ENCODE data around the gene ABI3BP.
"Not testable (repeated sequence)": the region's sequence is repeated elsewhere in the genome, so short reads cannot be mapped to it uniquely, and the experiment has no call there.

ABI3BP gene
- 0 to 0.11 (median 0) reads per million in 9 experiments for total RNA-seq

DNA sequence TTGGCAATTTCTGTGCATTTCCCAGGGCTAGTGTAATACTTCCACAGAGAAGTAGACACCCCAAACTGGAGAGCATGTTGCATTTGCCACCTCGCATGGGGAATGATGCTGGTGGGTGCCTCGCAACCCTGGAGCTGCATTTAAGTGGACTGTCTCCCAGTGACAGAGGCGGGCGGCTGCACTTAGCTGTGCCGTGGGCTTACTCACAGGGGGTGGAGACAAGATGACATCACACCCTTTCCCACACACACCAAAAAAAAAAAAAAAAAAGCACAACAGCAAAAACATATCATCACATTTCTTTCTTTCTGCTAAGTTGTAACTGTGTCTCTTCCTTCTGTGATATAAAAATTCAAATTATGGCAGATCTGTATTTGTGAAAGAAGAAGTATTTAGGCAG, at the start of gene ABI3BP:
Gene ABI3BP, minus strand, starts transcription at position 113 of the 400 bp plus-strand sequence. Its CDS starts 37 bp downstream, at position 76.
- Mint-ChIP-seq H3K27ac (no peak within 1 kb of the TSS), H3K27me3 (no peaks in the 10 kb centered on the region), H3K4me3 (no peak within 1 kb of the TSS), H3K9me3 (no peaks in the 10 kb centered on the region), H3K4me1 (ENCODE audit: low read depth in 2 of 2) (no peaks in the 10 kb centered on the region), H3K36me3 (ENCODE audit: insufficient read depth) (no peaks in the 10 kb centered on the region)
- ATAC-seq (replicated peaks), result no peak
- DNase-seq, result no peak

GRCh38 chr3:101039285-101039684, 46.1 kb upstream of the ABI3BP start:
- Mint-ChIP-seq H3K4me1 (ENCODE audit: low read depth in 2 of 2) (peaks cover 0 to 2% of the 10 kb centered on the region in 2 donors), H3K9me3 (peaks cover 0 to under 1% of the 10 kb centered on the region in 2 donors), H3K27me3 (peaks cover 0 to 2% of the 10 kb centered on the region in 2 donors), H3K27ac (no peak overlapping the region), H3K36me3 (ENCODE audit: insufficient read depth) (no peaks in the 10 kb centered on the region), H3K4me3 (no peak overlapping the region)
- DNase-seq (no peak), ATAC-seq (replicated peaks) (no peak)

- DNase-seq (no peak), ATAC-seq (replicated peaks) (no peak)
- H3K27ac Mint-ChIP-seq, result no peak overlapping the region
- H3K9me3 Mint-ChIP-seq, result no peaks in the 10 kb centered on the region
- H3K4me1 Mint-ChIP-seq (ENCODE audit: low read depth in 2 of 2), result peaks cover 0 to 2% of the 10 kb centered on the region in 2 donors
- no peaks in the 10 kb centered on the region for H3K36me3 Mint-ChIP-seq (ENCODE audit: insufficient read depth)
- H3K4me3 Mint-ChIP-seq, result no peak overlapping the region
- no peaks in the 10 kb centered on the region for H3K27me3 Mint-ChIP-seq
These were observed 45.7 kb upstream of the ABI3BP start for GRCh38 chr3:101038880-101039279.

DNA sequence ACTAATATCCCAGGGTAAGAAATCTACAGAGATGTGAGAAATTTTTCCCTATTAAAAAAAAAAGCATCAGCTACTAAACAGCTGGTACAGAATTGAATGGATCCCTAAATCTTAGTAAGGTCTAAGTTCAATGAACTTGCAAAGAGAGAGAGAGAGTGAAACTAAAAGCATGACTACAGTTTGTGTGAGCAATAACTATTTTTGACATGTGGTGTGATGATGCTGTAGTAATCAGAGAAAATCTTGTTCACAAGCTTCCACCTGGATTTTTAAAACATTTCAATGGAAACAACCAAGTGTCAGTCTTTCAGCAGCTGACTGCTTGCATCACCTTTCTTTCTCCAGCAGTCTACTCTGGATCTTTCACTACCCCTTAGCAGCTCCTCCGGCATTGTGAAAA, 45.2 kb upstream of the ABI3BP start:
- H3K27me3 Mint-ChIP-seq, result no peaks in the 10 kb centered on the region
- H3K36me3 Mint-ChIP-seq (ENCODE audit: insufficient read depth), result no peaks in the 10 kb centered on the region
- DNase-seq (no peak), ATAC-seq (replicated peaks) (no peak)
- no peaks in the 10 kb centered on the region for H3K9me3 Mint-ChIP-seq
- H3K4me1 Mint-ChIP-seq (ENCODE audit: low read depth in 2 of 2), result peaks cover 0 to 2% of the 10 kb centered on the region in 2 donors
- no peak overlapping the region for H3K4me3 Mint-ChIP-seq
- no peak overlapping the region for H3K27ac Mint-ChIP-seq

GRCh38 chr3:101037613-101038012, 44.4 kb upstream of the ABI3BP start:
- no peak overlapping the region for H3K27ac Mint-ChIP-seq
- peaks cover 0 to 2% of the 10 kb centered on the region in 2 donors for H3K4me1 Mint-ChIP-seq (ENCODE audit: low read depth in 2 of 2)
- no peaks in the 10 kb centered on the region for H3K27me3 Mint-ChIP-seq
- H3K4me3 Mint-ChIP-seq, result no peak overlapping the region
- ATAC-seq (replicated peaks) (no peak), DNase-seq (no peak)
- H3K36me3 Mint-ChIP-seq (ENCODE audit: insufficient read depth), result no peaks in the 10 kb centered on the region
- H3K9me3 Mint-ChIP-seq, result no peaks in the 10 kb centered on the region

DNA sequence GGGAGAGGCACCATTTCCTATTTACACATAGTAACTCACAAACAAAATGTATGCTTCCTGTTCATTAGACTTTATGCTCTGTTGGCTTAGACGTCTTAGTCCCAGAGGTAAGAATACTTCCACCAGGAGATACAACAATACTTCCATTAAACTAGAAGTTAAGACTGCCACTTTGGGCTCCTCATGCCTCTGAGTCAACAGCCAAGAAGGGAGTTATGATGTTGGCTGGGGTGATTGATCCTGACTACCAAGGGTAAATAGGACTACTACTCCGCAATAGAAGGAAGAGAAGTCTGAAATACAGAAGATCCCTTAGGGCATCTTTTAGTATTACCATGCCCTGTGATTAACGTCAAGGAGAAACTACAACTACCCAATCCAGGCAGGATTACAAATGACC, 43.5 kb upstream of the ABI3BP start:
- no peak for DNase-seq
- no peak overlapping the region for H3K4me3 Mint-ChIP-seq
- no peaks in the 10 kb centered on the region for H3K27me3 Mint-ChIP-seq
- H3K27ac Mint-ChIP-seq, result no peak overlapping the region
- H3K9me3 Mint-ChIP-seq, result no peaks in the 10 kb centered on the region
- peaks cover 0 to 2% of the 10 kb centered on the region in 2 donors for H3K4me1 Mint-ChIP-seq (ENCODE audit: low read depth in 2 of 2)
- no peaks in the 10 kb centered on the region for H3K36me3 Mint-ChIP-seq (ENCODE audit: insufficient read depth)
- ATAC-seq (replicated peaks), result no peak

DNA sequence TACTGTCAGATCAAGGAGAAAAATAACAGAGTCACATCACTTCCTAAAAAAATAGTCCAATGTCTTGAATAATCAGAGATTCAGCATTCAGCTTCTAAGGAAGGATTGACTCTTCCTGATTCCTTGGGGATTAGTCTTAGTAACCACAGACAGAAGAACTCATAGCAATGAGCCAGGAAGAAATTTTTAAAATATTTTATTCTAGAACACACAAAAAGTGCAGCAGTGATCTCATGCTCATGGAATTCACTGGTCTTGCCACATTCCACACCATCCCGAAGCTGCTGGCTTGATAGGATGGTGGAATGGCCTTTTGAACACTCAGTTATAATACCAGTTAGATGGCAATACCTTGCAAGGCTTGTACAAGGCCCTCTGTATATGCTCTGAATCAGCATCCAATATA, 43.0 kb upstream of the ABI3BP start:
- Mint-ChIP-seq H3K4me3 (no peak overlapping the region), H3K4me1 (ENCODE audit: low read depth in 2 of 2) (peaks cover 0 to 2% of the 10 kb centered on the region in 2 donors), H3K27me3 (no peaks in the 10 kb centered on the region), H3K9me3 (no peaks in the 10 kb centered on the region), H3K27ac (no peak overlapping the region), H3K36me3 (ENCODE audit: insufficient read depth) (no peaks in the 10 kb centered on the region)
- ATAC-seq (replicated peaks) (no peak), DNase-seq (no peak)

- Mint-ChIP-seq H3K9me3 (peaks cover 4 to 7% of the 10 kb centered on the region in 2 donors), H3K4me1 (ENCODE audit: low read depth in 2 of 2) (no peaks in the 10 kb centered on the region), H3K4me3 (no peak overlapping the region), H3K27me3 (peaks cover 12 to 13% of the 10 kb centered on the region in 2 donors), H3K27ac (no peak overlapping the region), H3K36me3 (ENCODE audit: insufficient read depth) (no peaks in the 10 kb centered on the region)
- no peak for DNase-seq
- ATAC-seq (replicated peaks), result no peak
These were observed 34.1 kb upstream of the ABI3BP start for GRCh38 chr3:101027286-101027685.

- DNase-seq (no peak), ATAC-seq (replicated peaks) (no peak)
- Mint-ChIP-seq H3K36me3 (ENCODE audit: insufficient read depth) (no peaks in the 10 kb centered on the region), H3K4me1 (ENCODE audit: low read depth in 2 of 2) (no peaks in the 10 kb centered on the region), H3K27me3 (peaks cover 12 to 13% of the 10 kb centered on the region in 2 donors), H3K9me3 (peaks cover 4 to 9% of the 10 kb centered on the region in 2 donors), H3K4me3 (no peak overlapping the region), H3K27ac (no peak overlapping the region)
These were observed 33.7 kb upstream of the ABI3BP start for GRCh38 chr3:101026881-101027280.

DNA sequence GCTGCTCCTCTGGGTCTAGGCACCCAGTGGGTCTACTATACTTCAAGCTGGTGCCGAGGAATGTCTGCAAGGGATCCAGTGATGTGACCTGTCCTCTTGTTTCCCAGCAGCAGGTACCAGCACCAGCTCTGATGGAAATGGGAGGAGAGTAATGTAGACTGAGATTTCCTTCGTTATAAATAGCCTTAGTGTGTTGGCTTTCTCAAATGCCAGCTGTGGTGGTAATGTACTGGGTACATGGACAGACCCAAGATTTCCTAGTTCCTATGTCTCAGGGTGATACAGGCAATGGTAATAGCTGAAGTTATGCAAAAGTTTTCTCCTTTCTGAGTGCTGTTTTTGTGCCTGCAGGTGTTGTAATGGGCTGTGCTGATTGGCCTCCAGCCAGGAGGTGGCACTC, 33.0 kb upstream of the ABI3BP start:
- Mint-ChIP-seq H3K27ac (no peak overlapping the region), H3K36me3 (ENCODE audit: insufficient read depth) (no peaks in the 10 kb centered on the region), H3K4me1 (ENCODE audit: low read depth in 2 of 2) (no peaks in the 10 kb centered on the region), H3K4me3 (no peak overlapping the region), H3K27me3 (peaks cover 12 to 13% of the 10 kb centered on the region in 2 donors), H3K9me3 (peaks cover 4 to 9% of the 10 kb centered on the region in 2 donors)
- ATAC-seq (replicated peaks), result no peak
- DNase-seq, result no peak

- peaks cover 1 to 9% of the 10 kb centered on the region in 2 donors for H3K9me3 Mint-ChIP-seq
- no peaks in the 10 kb centered on the region for H3K4me1 Mint-ChIP-seq (ENCODE audit: low read depth in 2 of 2)
- no peaks in the 10 kb centered on the region for H3K36me3 Mint-ChIP-seq (ENCODE audit: insufficient read depth)
- H3K27me3 Mint-ChIP-seq, result peaks cover 0 to 7% of the 10 kb centered on the region in 2 donors
- H3K4me3 Mint-ChIP-seq, result no peak overlapping the region
- H3K27ac Mint-ChIP-seq, result no peak overlapping the region
- no peak for DNase-seq
- ATAC-seq (replicated peaks), result no peak
These were observed 27.3 kb upstream of the ABI3BP start for GRCh38 chr3:101020351-101021015.

DNA sequence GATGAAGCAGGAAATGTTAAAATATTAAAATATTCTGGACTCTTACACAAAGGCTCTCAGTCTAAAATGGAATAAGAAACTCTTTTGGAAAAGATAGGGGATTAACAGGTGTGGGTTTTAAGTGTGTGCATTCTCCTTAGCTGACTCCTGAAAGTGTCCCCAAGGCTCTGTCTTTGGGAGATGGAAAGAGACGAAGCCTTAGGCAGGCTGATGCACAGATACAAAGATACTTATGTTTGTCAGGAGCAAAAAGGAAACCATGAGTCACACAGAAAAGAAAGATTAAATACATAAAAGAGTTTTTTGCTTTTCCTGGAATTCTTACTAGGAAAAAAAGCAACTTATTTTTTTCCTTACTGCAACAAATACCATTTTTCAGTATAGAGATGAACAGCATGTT, 23.8 kb upstream of the ABI3BP start:
- no peaks in the 10 kb centered on the region for H3K36me3 Mint-ChIP-seq (ENCODE audit: insufficient read depth)
- H3K4me3 Mint-ChIP-seq, result no peak overlapping the region
- no peaks in the 10 kb centered on the region for H3K27me3 Mint-ChIP-seq
- H3K27ac Mint-ChIP-seq, result no peak overlapping the region
- no peak for DNase-seq
- H3K9me3 Mint-ChIP-seq, result peaks cover under 1 to 1% of the 10 kb centered on the region in 2 donors
- no peak for ATAC-seq (replicated peaks)
- H3K4me1 Mint-ChIP-seq (ENCODE audit: low read depth in 2 of 2), result no peaks in the 10 kb centered on the region

DNA sequence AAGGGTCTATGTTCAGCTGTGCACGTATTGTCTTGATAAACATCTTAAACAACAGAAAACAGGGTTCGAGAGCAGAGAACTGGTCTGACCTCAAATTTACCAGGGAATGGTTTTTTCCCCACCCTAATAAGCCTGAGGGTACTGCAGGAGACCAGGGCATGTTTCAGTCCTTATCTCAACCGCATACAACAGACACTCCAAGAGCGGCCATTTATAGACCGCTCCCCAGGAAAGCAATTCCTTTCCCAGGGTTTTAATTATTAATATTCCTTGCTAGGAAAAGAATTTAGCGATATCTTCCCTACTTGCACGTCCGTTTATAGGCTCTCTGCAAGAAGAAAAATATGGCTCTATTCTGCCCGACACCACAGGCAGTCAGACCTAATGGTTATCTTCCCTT, 19.1 kb upstream of the ABI3BP start:
- not testable (repeated sequence) for ATAC-seq (replicated peaks); H3K9me3 Mint-ChIP-seq; H3K4me1 Mint-ChIP-seq (ENCODE audit: low read depth in 2 of 2); DNase-seq; H3K27ac Mint-ChIP-seq; H3K4me3 Mint-ChIP-seq; H3K27me3 Mint-ChIP-seq; H3K36me3 Mint-ChIP-seq (ENCODE audit: insufficient read depth)

DNA sequence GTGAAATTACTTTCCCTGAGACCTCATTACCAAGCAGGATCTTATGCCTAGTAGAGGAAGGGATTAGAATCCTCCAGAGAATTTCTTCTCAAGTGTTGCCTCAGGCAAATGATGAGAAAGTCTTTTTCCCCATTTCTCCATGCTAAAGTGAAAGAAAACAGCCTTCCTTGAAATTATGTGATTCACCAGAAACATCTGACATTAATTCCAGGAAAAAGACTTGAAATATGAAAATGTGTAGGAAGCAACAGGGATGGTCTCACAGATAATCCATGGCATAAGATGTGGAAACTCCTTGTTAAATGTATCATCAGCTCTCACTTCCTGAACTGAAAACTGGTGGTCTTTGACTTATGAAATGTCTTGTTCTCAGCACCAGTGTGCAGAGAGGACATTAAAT, 17.9 kb upstream of the ABI3BP start:
- no peak overlapping the region for H3K27ac Mint-ChIP-seq
- no peaks in the 10 kb centered on the region for H3K36me3 Mint-ChIP-seq (ENCODE audit: insufficient read depth)
- peaks cover 6% of the 10 kb centered on the region in 2 donors for H3K27me3 Mint-ChIP-seq
- no peaks in the 10 kb centered on the region for H3K4me1 Mint-ChIP-seq (ENCODE audit: low read depth in 2 of 2)
- H3K9me3 Mint-ChIP-seq, result peaks cover 7 to 10% of the 10 kb centered on the region in 2 donors
- no peak overlapping the region for H3K4me3 Mint-ChIP-seq
- DNase-seq, result no peak
- ATAC-seq (replicated peaks), result no peak

Data from effector memory CD8-positive, alpha-beta T cell (primary cell).